Measurements from ENCODE around the gene HCN2.
A peak's percentile ranks its signal among the peaks of the same experiment; 100 is the strongest.

HCN2 gene

DNA sequence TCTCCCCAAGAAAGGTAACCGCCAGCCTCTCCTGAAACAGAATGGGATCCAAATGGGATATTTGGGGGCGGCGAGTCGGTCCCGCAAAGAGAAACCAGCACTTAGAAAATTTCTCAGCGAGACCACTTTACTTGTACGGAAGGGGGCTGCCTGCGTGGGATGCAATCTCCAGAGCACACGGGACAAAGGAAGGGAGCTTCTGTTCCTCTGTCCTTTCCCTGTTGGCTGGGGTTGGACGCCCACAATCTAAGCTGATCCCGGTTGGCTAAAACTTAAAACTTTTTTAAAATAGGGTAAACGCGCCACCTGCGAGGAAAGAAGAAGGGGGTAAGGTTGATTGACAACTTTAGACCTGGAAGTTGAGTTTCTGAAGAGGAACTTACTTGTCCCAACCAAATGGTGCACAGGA lies 18.1 kb upstream of the HCN2 start:
- Histone ChIP-seq H3K4me3 (peak overlapping the region; percentile 83), H3K27ac (peak overlapping the region; percentile 54 to 82)
- no peak for DNase-seq (ENCODE audit: low spot score)
- TF ChIP-seq, protein P1, sequence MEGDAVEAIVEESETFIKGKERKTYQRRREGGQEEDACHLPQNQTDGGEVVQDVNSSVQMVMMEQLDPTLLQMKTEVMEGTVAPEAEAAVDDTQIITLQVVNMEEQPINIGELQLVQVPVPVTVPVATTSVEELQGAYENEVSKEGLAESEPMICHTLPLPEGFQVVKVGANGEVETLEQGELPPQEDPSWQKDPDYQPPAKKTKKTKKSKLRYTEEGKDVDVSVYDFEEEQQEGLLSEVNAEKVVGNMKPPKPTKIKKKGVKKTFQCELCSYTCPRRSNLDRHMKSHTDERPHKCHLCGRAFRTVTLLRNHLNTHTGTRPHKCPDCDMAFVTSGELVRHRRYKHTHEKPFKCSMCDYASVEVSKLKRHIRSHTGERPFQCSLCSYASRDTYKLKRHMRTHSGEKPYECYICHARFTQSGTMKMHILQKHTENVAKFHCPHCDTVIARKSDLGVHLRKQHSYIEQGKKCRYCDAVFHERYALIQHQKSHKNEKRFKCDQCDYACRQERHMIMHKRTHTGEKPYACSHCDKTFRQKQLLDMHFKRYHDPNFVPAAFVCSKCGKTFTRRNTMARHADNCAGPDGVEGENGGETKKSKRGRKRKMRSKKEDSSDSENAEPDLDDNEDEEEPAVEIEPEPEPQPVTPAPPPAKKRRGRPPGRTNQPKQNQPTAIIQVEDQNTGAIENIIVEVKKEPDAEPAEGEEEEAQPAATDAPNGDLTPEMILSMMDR (IDR thresholded peaks at IDR 0.05): no peak

DNA sequence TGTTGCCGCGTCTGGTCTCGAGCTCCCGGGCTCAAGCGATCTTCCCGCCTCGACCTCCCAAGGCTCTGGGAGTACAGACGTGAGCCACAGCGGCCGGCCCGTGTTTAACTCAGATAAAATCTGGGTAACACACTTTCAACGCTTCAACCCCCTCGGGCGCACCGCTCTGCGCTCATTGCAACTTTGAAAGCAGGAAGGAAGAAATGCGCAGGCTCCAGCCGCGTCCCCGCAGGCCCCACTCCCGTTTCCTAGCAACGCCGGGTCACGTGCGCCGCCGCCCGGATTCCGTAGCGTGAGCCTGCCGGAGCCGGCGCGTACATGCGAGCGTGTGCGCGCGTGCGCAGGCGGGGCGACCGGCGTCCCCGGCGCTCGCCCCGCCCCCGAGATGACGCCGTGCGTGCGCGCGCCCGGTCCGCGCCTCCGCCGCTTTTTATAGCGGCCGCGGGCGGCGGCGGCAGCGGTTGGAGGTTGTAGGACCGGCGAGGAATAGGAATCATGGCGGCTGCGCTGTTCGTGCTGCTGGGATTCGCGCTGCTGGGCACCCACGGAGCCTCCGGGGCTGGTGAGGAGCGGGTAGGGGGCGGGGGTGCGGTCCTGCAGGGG lies 17.4 kb upstream of the HCN2 start, which contains the start of gene BSG:
Gene BSG, plus strand, starts transcription at position 457 of the 603 bp plus-strand sequence. Its CDS starts 39 bp downstream, at position 496.
- peak; percentile 98 for DNase-seq (ENCODE audit: low spot score)
- Histone ChIP-seq H3K4me3 (peak within 1 kb of the TSS; percentile 83), H3K27ac (peak within 1 kb of the TSS; percentile 82 to 84)
- TF ChIP-seq, protein P1 (IDR thresholded peaks at IDR 0.05): no peak

DNA sequence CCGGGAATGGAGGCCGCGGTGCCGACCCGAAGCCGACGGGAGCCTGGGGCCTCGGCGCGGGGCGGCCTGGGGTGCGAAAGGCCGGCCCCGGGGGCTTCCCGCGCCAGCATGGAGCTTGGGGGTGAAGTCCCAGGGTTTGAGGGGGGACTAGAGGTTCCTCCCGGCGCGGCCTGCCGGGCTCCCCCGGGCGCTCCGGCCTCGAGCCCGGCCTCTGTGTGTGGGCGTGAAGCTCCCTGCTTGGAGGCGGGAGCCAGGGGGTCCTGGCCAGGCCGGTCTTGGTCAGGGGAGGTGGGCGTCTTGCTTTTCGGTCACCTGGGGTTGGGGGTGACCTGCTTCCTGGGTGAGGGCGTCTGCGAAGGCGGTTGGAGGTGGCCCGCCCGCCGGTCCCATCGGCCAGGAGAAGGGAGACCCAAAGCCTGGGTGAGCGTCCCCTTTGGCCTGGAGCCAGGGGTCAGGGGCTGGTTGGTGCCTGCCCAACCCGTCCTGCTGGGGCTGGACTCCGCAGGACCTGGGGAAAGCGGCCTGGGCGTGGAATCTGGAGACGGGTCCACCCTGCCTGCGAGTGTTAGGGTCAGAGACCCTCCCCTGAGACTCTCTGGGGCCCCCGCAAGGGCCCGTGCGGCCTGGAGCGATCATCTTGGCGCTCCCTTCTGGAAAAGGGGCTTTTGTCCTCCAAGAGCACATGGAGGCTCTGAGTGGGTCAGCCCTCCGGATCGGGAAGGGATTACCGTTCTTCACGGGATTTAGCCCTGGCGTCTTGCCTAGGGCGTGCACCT lies 16.8 kb upstream of the HCN2 start:
- peak overlapping the region; percentile 82 to 84 for H3K27ac ChIP-seq
- TF ChIP-seq, protein P1 (IDR thresholded peaks at IDR 0.05): no peak
- peak overlapping the region; percentile 83 for H3K4me3 ChIP-seq
- DNase-seq (ENCODE audit: low spot score): no peak

DNA sequence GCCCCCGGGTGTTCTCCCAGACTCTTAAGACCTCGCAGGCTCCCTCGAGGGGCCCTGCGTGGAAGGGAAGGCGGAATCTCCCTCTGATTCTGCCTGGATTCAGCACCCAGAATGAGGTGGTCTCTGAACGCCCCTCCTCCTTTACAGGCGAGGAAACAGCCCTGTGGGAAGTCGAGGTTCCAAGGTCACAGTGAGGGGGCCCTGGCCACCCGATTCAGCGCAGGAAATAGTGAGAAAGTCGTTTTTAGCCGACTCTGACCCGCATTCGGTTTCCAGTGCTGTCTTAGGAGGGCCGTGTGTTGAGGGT lies 16.2 kb upstream of the HCN2 start:
- Histone ChIP-seq H3K4me3 (peak overlapping the region; percentile 83), H3K27ac (no peak overlapping the region)
- TF ChIP-seq, protein P1 (IDR thresholded peaks at IDR 0.05): no peak
- no peak for DNase-seq (ENCODE audit: low spot score)

DNA sequence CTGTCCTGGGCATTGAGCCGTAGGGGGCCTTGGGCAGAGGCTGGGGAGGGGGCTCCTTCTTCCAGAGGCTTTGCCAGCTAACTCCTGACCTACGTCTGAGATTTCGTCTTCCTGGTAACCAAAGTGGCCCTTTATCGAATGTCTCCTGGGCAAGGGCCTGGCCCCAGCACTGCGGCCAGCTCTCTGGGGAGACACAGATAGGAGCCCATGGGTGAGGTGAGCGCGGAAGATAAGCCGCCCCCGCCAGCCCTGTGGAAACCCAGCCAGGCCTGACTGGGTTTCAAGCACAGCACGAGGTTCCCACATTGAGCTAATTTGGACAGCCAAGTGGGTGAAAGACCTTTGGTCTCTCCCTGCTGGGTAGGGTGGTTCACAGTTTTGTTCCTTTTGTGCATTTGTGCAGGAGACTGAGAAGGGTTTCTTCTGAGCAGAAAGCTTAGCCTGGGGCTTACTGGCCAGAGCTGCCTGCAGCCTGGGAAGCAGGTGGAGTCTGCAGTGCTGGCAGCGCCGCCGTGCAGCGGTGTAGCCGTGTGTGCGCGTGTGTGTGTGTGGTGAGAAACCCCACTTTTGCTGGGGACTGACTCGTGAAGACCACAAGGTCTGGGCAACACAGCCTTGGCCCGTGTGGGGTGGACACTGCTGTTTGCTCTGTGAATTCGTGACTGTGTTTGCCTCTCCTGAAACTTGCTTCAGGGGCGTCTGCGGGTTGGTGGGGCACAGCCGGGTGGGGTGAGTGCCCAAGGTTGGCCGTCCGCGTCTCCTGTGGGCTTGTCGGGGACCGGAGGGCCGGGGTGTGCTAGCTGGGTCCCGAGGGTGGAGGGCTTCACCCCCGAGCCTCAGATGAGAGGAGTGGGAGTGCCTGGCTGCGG lies 14.8 kb upstream of the HCN2 start:
- H3K4me3 ChIP-seq: peak overlapping the region; percentile 56
- TF ChIP-seq, protein P1 (IDR thresholded peaks at IDR 0.05): no peak
- peak overlapping the region in 1 of 2 donors; percentile 16 for H3K27ac ChIP-seq
- no peak for DNase-seq (ENCODE audit: low spot score)

DNA sequence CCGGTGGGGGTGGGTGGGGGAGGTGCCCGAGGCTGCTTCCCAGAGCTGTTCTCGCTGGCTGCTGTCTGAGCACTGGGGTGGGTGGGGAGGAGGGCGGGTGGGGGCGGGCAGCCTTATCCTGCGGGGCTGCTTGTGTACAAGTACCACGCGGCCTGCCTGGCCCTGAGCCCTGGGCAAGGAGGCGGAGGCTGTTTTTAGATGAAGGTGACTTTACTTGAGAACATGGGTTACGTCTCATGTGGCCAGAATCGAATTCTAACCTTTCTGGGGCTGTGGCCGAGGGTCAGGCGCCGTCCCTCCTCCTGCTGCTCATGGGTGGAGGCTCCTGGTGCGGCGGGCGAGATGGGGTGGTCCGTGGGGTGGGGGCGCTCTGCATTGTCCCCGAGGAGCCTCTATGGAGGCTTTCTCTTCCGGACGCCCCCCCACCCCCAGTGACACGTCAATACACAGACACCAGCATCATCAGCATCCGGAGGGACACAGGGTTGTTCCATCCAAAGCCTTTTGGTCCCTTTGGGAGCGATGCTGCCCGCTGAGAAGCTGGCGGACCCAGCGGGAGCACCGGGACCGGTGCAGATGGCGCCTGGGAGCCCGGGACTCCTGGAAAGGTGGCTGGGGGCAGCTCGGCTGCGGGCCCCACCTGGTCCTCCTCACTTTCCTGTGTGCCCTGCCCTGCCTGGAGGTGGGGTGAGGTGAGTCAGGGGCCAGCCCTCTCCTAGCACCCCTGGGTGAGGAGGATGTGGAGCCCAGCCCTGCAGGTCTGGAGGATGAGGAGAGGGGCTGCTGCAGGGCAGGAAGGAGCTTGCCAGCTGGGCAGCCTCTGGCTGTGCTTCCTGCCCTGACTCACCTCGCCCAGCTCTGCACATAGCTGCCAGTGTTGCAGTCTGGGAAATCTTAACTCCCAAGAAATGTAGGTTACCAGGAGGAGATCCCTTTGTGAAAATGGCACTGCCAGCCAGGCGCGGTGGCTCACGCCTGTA lies 13.9 kb upstream of the HCN2 start:
- no peak for DNase-seq (ENCODE audit: low spot score)
- Histone ChIP-seq H3K27ac (peak overlapping the region in 1 of 2 donors; percentile 16), H3K4me3 (peak overlapping the region; percentile 56)
- TF ChIP-seq, protein P1 (IDR thresholded peaks at IDR 0.05): no peak
